NB4 (cell line): ENCODE data around the gene VAV2.

ENCODE experiments used
- POLR2A ChIP-seq: IDR thresholded peaks from 2 replicates; pipeline ENCODE4 v1.6.1; 2011; ENCODE audit warnings: mild to moderate bottlenecking; ENCODE audit not compliant: insufficient read length; ENCODE audit errors: extremely low read depth
- TF ChIP-seq, protein P1 (sequence below): IDR thresholded peaks from one replicate; pipeline ENCODE4 v1.5.1; 2012; ENCODE audit warnings: low read depth, low read length
- TF ChIP-seq, protein P2 (sequence below): IDR thresholded peaks from 2 replicates; pipeline ENCODE4 v1.6.1; 2011; ENCODE audit warnings: low read depth, low read length

- TF ChIP-seq, protein P1, sequence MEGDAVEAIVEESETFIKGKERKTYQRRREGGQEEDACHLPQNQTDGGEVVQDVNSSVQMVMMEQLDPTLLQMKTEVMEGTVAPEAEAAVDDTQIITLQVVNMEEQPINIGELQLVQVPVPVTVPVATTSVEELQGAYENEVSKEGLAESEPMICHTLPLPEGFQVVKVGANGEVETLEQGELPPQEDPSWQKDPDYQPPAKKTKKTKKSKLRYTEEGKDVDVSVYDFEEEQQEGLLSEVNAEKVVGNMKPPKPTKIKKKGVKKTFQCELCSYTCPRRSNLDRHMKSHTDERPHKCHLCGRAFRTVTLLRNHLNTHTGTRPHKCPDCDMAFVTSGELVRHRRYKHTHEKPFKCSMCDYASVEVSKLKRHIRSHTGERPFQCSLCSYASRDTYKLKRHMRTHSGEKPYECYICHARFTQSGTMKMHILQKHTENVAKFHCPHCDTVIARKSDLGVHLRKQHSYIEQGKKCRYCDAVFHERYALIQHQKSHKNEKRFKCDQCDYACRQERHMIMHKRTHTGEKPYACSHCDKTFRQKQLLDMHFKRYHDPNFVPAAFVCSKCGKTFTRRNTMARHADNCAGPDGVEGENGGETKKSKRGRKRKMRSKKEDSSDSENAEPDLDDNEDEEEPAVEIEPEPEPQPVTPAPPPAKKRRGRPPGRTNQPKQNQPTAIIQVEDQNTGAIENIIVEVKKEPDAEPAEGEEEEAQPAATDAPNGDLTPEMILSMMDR: no peak
- TF ChIP-seq POLR2A: no peak
- TF ChIP-seq, protein P2, sequence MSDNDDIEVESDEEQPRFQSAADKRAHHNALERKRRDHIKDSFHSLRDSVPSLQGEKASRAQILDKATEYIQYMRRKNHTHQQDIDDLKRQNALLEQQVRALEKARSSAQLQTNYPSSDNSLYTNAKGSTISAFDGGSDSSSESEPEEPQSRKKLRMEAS: no peak
Observed at GRCh38 chr9:133906932-133907910, 84.9 kb downstream of the VAV2 start.
